Sigmoid colon (tissue), 7 donors: ENCODE data around the gene SLCO3A1. TPM values are rescaled to one million over a fixed set of nuclear protein-coding genes. Genes with fewer than 3 reads are reported as not detected.

Source experiments
- DNase-seq: peaks from one replicate; pipeline ENCODE4 v3.0.0-alpha.2; 2019
- H3K27ac ChIP-seq, 4 donors: fragments of 200-600 bp; sonication (generic); one replicate each; pipeline ENCODE4 v1.5.1; 2016 to 2019; ENCODE audit warnings: mild to moderate bottlenecking in 1 of 4
- H3K27me3 ChIP-seq, 3 donors: fragments of 200-600 bp; sonication (generic); one replicate each; pipeline ENCODE4 v1.5.1; 2019; ENCODE audit warnings: mild to moderate bottlenecking in 1 of 3
- H3K36me3 ChIP-seq, 4 donors: fragments of 200-600 bp; sonication (generic); one replicate each; pipeline ENCODE4 v1.5.1; 2016 to 2019
- H3K4me1 ChIP-seq, 4 donors: fragments of 200-600 bp; sonication (generic); one replicate each; pipeline ENCODE4 v1.5.1; 2017 to 2019
- H3K4me3 ChIP-seq, 4 donors: fragments of 200-600 bp; sonication (generic); one replicate each; pipeline ENCODE4 v1.5.1; 2017 to 2019; ENCODE audit warnings: mild to moderate bottlenecking in 2 of 4, moderate library complexity in 1 of 4
- H3K9me3 ChIP-seq, 4 donors: fragments of 200-600 bp in 3 of 4; sonication (generic) in 3 of 4; one replicate each; pipeline versions ENCODE4 v1.5.1 to v1.6.1; 2013 to 2019
- EP300 ChIP-seq, 4 donors: sonication (generic); formaldehyde crosslinking; IDR thresholded peaks; one replicate each; pipeline ENCODE4 v1.6.1; 2017; ENCODE audit warnings: antibody characterized with exemption in 4 of 4
- POLR2A ChIP-seq, 2 donors: fragments of 450-650 bp; IDR thresholded peaks; one replicate each; pipeline ENCODE4 v1.6.1; 2016; ENCODE audit warnings: antibody characterized with exemption in 2 of 2, mild to moderate bottlenecking in 2 of 2, moderate library complexity in 2 of 2
- POLR2AphosphoS5 ChIP-seq, 4 donors: sonication (generic); formaldehyde crosslinking; IDR thresholded peaks; one replicate each; pipeline ENCODE4 v1.6.1; 2017; ENCODE audit warnings: antibody characterized with exemption in 4 of 4
- WGBS, 2 donors: extraction: QIAGEN DNeasy Blood & Tissue Kit; methylation state at CpG; one replicate each; pipeline ENCODE4 v1.1.7; 2013; 5-methylcytosine and 5-hydroxymethylcytosine counted together
- intact Hi-C: fragments of 100-400 bp; cut with DNase I; formaldehyde crosslinking; loops from one replicate; pipeline ENCODE4 v1.15.1; 2023
- polyA plus RNA-seq, 3 donors: library from polyadenylated mRNA; stranded (reverse); fragments of 200-250 nt; gene quantifications; one replicate each; pipeline ENCODE4 v1.2.3, GENCODE V29; 2013
- total RNA-seq, 4 donors: library from RNA; depleted of rRNA; stranded (reverse); fragments of >200 nt; gene quantifications; one replicate each; pipeline ENCODE4 v1.1.0, GENCODE V29; 2016
- TF ChIP-seq, protein P1 (sequence below), 4 experiments: fragments of 450-650 bp in 3 of 4; fragments of 200-600 bp in 1 of 4; IDR thresholded peaks; one replicate each; pipeline ENCODE4 v1.5.1; 2016 to 2019; ENCODE audit warnings: antibody characterized with exemption in 4 of 4, mild to moderate bottlenecking in 3 of 4, moderate library complexity in 2 of 4
- donor health status: healthy with polysubstance abuse.
- donor health status: Bipolar disorder and iron deficiency.
- donor health status: healthy.

SLCO3A1 gene
- total and polyA plus RNA-seq, 7 donors = 1.4 to 10.5 (median 4.6) TPM

DNA sequence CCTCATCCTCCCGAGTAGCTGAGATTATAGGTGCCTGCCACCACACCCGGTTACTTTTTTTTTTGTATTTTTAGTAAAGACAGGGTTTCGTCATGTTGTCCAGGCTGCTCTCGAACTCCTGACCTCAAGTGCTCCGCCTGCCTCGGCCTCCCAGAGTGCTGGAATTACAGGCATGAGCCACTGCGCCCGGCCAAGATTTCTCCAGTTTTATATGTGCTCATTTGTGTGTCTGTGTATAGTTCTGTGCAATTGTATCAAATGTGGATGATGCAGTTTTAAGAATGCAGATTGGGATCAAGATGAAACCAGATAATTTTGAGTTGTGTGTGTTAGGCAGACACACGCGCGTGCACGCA, 68.3 kb downstream of the SLCO3A1 start:
- Histone ChIP-seq H3K9me3 (no peaks in the 10 kb centered on the region), H3K4me1 (peaks cover 0 to 11% (median 5%) of the 10 kb centered on the region in 4 donors), H3K36me3 (no peaks in the 10 kb centered on the region), H3K4me3 (no peak overlapping the region), H3K27ac (peak overlapping the region in 1 of 4 donors; percentile 38), H3K27me3 (no peaks in the 10 kb centered on the region)
- no peak for DNase-seq
- 57 to 75% methylated on average over 12 of the region's 12 CpGs for WGBS, 2 donors
- intact Hi-C loops = no loop called here
- TF ChIP-seq, protein P1, sequence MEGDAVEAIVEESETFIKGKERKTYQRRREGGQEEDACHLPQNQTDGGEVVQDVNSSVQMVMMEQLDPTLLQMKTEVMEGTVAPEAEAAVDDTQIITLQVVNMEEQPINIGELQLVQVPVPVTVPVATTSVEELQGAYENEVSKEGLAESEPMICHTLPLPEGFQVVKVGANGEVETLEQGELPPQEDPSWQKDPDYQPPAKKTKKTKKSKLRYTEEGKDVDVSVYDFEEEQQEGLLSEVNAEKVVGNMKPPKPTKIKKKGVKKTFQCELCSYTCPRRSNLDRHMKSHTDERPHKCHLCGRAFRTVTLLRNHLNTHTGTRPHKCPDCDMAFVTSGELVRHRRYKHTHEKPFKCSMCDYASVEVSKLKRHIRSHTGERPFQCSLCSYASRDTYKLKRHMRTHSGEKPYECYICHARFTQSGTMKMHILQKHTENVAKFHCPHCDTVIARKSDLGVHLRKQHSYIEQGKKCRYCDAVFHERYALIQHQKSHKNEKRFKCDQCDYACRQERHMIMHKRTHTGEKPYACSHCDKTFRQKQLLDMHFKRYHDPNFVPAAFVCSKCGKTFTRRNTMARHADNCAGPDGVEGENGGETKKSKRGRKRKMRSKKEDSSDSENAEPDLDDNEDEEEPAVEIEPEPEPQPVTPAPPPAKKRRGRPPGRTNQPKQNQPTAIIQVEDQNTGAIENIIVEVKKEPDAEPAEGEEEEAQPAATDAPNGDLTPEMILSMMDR (IDR thresholded peaks at IDR 0.05) = no peak
- no peak for TF ChIP-seq POLR2A (IDR thresholded peaks at IDR 0.05)
- TF ChIP-seq EP300 (IDR thresholded peaks at IDR 0.05) = no peak
- TF ChIP-seq POLR2AphosphoS5 (IDR thresholded peaks at IDR 0.05) = no peak

DNA sequence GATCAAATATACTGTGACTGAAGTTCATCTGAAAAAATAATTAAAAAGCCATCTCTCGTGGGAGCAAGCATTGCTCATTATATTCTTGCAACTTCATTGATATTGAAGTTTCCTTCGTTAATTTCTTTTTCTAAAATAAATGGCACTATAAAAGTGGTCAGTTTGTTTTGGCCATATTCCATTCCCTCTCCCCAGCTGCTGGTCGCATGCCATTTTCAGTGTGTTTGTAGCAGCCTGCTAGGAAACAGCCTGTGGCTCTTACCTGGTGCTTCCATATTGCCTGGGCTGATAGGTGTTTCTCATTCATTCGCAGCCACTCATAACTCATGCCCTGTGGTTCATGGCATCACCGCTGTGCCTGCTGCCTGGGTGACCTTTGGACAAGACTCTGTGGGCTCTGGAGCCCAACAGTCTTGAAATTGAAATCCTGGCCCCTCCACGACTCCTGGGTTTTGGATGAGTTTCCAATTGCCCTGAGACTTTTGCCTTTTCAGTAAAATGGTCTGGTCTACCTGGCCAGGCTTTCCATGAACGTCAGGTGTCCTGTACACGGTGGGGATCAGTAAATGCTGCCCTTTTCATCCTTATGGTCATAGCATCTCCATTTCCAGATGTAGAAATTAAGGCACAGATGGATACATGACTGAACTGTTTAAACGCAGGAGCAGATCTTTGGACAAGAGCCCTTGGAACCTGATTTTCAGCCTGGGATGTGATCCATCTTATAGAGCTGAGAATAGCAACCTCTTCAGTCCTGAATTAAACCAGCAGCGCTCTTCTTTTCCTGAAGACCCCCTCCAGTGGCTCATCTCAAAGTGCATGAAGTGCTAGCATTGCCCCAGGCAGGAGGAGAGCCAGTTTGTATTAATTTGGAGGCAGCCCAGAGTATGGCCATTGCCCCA, 69.4 kb downstream of the SLCO3A1 start:
- Histone ChIP-seq H3K4me1 (peaks cover 0 to 11% (median 9%) of the 10 kb centered on the region in 4 donors), H3K36me3 (no peaks in the 10 kb centered on the region), H3K27me3 (no peaks in the 10 kb centered on the region), H3K9me3 (no peaks in the 10 kb centered on the region), H3K27ac (peak overlapping the region in 1 of 4 donors; percentile 38), H3K4me3 (no peak overlapping the region)
- TF ChIP-seq, protein P1 (IDR thresholded peaks at IDR 0.05) = no peak
- TF ChIP-seq EP300 (IDR thresholded peaks at IDR 0.05) (no peak), POLR2A (IDR thresholded peaks at IDR 0.05) (no peak), POLR2AphosphoS5 (IDR thresholded peaks at IDR 0.05) (no peak)
- no peak for DNase-seq
- intact Hi-C loops = no loop called here
- 53 to 75% methylated on average over 10 of the region's 10 CpGs for WGBS, 2 donors

DNA sequence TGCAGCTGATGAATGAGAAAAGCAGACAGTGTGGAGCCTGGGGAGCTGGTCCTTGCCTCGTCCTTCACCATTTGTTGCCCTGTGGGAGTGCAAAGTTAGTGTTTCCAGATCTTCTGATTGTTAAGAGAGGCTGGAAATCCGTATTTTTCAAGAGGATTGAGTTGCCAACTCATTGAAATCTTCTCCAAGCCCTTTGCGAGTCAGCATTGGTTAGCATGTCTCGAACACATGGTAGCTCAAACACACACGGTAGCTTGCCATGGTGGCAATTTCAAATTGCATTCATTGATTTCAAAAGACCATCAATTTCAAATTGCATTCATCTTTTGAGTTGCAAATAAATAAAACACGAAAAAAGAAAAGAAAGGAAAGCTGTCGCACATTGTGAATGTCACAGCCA, 70.7 kb downstream of the SLCO3A1 start:
- Histone ChIP-seq H3K27ac (no peak overlapping the region), H3K4me3 (no peak overlapping the region), H3K4me1 (peaks cover 0 to 11% (median 9%) of the 10 kb centered on the region in 4 donors), H3K27me3 (no peaks in the 10 kb centered on the region), H3K9me3 (no peaks in the 10 kb centered on the region), H3K36me3 (no peaks in the 10 kb centered on the region)
- DNase-seq = no peak
- 80 to 88% methylated on average over 7 of the region's 7 CpGs for WGBS, 2 donors
- TF ChIP-seq, protein P1 (IDR thresholded peaks at IDR 0.05) = no peak
- no peak for TF ChIP-seq POLR2A (IDR thresholded peaks at IDR 0.05)
- no peak for TF ChIP-seq EP300 (IDR thresholded peaks at IDR 0.05)
- TF ChIP-seq POLR2AphosphoS5 (IDR thresholded peaks at IDR 0.05) = no peak
- intact Hi-C loops = no loop called here

DNA sequence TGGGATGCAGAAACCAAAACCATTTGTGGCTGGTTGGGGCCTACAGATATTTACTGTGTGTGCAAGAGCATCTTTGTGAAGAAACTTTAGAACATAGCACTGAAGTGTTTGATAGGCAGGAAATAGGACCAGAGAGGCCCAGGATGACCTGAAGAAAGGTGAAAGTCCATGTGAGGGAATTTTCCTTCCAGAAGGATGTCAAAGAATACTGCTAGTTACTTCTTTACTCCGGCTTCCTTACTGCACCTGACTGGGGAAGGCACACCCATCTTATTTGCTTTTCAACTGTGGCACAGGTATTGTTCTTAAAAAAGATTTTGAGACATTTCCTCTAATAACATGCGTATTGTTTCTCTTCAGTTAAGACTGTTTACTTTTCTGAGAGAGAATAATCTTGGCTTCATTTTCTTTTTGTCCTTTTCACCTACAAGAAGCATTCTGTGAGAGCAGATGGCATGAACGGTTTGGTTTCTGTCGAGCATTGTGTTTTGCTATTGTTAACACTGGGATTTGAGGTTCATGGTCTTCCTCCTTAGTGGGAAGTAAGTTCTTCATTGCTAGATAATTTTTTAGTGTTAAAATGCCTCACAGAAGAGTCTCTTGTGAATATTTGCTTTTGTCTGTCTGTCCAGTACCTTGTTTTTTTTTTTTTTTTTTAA, 71.5 kb downstream of the SLCO3A1 start:
- intact Hi-C loops = no loop called here
- H3K4me1 ChIP-seq = peaks cover 0 to 11% (median 9%) of the 10 kb centered on the region in 4 donors
- WGBS, 2 donors = 22 to 66% methylated on average over 4 of the region's 4 CpGs

More for the DNA sequence above, 71.5 kb downstream of the SLCO3A1 start:
- no peak for TF ChIP-seq EP300 (IDR thresholded peaks at IDR 0.05)
- no peak for TF ChIP-seq POLR2A (IDR thresholded peaks at IDR 0.05)
- TF ChIP-seq, protein P1 (IDR thresholded peaks at IDR 0.05) = no peak
- TF ChIP-seq POLR2AphosphoS5 (IDR thresholded peaks at IDR 0.05) = no peak
- Histone ChIP-seq H3K9me3 (no peaks in the 10 kb centered on the region), H3K4me3 (no peak overlapping the region), H3K27me3 (no peaks in the 10 kb centered on the region), H3K36me3 (no peaks in the 10 kb centered on the region), H3K27ac (peak overlapping the region in 1 of 4 donors; percentile 12)
- DNase-seq = no peak
